ENCODE results near the gene RBBP5.

RBBP5 gene

DNA sequence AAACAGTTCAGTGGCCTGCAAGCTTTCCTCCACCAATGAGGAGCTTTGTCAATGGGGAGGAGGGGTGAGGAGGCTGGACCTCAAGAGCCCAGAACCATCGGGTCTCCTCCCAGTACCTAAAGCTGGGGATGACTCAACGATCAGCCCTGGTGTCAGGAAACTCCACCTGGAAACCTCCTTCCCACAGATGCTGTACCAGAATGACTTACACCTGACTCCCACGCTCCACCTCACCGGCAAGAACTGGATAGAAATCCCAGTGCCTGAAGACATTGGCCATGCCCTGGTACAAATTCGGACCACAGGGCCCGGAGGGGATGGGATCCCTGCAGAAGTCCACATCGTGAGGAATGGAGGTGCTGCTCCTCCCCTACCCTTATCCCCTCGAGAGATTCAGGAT lies 48.9 kb downstream of the RBBP5 start:
- DNase-seq, result no peak

GRCh38 chr1:205072286-205072685 lies 49.5 kb downstream of the RBBP5 start:
- no peak for DNase-seq

GRCh38 chr1:205071801-205072200 lies 50.0 kb downstream of the RBBP5 start:
- DNase-seq, result no peak

DNA sequence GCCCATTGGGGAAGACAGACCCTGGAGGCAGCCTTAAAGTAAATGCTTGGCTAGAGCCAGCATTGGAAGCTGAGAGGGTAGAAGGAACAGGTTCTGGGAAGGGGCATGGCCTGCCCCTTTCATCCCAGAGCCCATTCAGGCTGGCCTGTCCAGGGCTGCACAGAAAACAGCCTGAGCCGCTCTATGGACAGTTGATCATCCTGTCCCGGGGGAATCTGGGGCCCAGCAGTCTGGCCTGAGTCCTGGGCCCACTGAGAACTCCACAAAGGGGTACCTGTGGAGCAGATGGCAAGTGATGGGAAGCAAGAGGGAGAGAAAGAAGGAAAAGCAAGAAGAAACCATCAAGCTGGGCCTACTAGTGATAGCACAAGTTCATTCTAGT lies 50.8 kb downstream of the RBBP5 start:
- DNase-seq, result no peak

- DNase-seq, result no peak
Measured at GRCh38 chr1:205069371-205070125, 52.2 kb downstream of the RBBP5 start.

DNA sequence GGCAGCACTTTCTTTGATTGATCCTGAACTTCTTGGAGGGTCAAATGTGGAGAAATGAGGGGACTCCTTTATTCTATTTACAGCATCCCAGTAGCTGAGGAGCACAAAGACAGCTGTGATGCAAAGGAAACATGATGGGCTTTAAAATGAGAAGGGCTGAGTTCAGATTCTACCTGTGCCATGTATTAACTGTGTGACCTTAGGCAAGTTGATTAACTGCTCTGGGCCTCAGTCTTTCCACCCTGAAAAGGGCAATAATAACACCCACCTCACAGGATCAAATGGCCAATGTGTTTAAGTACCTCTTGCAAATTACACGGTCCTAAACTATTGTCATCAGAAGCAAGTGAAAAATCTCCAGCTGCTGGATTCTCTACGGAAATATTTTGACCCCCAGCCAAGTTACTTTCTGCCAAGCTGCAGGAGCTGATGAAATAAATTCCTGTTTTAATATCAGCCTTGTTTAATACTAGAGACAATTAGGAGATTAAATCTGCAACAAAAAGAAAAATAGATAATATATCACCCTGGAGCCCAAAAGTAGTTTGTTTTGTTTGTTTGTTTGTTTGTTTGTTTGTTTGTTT lies 53.2 kb downstream of the RBBP5 start:
- no peak for DNase-seq

GRCh38 chr1:205068001-205068400 lies 53.8 kb downstream of the RBBP5 start:
- DNase-seq, result no peak

- no peak for DNase-seq
Measured at GRCh38 chr1:205067031-205067430, 54.7 kb downstream of the RBBP5 start.

GRCh38 chr1:205066141-205066818 lies 55.5 kb downstream of the RBBP5 start:
- DNase-seq, result no peak

DNA sequence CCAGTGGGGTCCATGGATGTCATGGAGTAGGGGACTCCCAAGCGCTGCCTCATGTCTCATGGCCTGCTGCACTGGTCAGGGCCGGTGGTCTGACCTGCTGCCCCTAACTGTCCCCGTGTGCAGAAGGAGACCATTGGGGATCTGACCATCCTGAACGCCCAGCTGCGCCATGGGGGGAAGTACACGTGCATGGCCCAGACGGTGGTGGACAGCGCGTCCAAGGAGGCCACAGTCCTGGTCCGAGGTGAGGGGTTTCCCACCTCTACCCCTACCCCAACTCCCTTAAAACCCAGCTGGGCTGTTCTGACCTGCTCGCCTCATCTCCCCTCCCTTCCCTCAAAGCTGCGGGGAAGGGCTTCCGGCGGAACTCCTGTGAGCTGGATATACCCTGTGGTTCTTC lies 56.1 kb downstream of the RBBP5 start:
- DNase-seq, result no peak

- no peak for DNase-seq
Measured at GRCh38 chr1:205064741-205065316, 56.9 kb downstream of the RBBP5 start.

GRCh38 chr1:205064301-205064700 lies 57.5 kb downstream of the RBBP5 start:
- DNase-seq, result no peak

DNA sequence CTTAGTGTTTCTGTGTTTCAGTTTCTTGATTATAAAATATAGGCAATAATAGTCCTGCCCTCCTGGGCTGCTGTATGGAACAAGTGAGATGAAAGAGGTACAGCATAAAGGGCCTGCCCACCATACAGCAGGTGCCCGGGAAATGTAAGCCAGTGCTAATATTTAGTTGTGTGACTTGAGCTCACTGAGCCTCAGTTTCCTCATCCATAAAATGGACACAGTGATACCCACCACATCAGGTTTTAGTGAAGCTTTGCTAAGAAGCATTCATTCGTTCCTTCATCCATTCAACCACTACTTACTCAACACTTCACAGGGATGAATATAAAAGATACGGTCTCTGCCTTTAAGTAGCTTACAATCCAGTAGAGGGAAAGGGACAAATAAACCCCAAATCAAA lies 58.9 kb downstream of the RBBP5 start:
- DNase-seq, result no peak

- DNase-seq, result no peak
Measured at GRCh38 chr1:205062319-205062718, 59.5 kb downstream of the RBBP5 start.

DNA sequence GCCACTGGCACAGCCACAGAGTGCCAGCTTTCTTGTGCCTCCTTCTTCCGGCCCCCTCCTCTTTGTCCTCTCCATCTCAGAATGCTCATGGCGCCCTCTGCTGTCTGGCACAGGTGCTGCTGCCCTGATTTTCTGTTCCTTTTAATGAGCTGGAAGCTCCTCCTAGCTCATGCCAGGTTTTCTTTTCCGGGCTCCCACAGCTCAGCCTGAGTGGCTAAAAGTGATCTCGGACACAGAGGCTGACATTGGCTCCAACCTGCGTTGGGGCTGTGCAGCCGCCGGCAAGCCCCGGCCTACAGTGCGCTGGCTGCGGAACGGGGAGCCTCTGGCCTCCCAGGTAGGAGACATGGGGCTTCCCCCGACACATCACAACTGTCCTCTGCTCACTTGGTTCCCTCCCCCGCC lies 60.1 kb downstream of the RBBP5 start:
- no peak for DNase-seq

DNA sequence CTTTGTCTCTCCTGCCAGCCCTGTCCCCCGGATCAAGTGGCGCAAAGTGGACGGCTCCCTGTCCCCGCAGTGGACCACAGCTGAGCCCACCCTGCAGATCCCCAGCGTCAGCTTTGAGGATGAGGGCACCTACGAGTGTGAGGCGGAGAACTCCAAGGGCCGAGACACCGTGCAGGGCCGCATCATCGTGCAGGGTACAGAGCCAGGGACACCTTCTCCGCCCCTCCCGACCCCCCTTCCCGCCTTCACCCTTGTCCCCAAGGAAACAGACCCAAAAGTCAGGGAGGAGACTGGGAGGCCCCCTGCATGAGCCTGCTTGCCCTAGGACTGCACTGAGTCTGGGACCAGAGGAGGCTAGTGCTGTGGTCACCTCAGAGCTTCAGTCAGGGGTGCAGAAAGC lies 60.6 kb downstream of the RBBP5 start:
- no peak for DNase-seq

DNA sequence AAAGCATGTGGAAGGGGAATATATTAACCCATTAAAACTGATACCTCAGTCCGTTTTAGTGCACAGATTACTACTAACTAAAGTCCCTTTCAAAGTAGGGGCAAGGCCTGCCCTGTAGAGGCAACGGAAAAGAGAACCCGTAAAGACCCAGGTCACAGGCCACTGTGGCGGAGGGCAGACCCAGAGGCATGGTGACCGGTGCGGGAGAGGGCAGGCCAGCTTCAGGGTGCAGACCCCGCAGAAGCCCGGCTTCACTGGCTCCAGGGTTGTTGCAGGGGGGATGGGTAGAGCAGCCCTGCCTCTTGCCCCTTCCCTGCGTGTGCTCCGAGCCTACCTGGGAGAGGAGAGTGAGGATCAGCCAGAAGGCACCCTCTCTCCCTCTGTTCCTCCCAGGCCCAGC lies 61.0 kb downstream of the RBBP5 start:
- DNase-seq, result no peak

GRCh38 chr1:205059660-205060059 lies 62.1 kb downstream of the RBBP5 start:
- DNase-seq, result no peak

DNA sequence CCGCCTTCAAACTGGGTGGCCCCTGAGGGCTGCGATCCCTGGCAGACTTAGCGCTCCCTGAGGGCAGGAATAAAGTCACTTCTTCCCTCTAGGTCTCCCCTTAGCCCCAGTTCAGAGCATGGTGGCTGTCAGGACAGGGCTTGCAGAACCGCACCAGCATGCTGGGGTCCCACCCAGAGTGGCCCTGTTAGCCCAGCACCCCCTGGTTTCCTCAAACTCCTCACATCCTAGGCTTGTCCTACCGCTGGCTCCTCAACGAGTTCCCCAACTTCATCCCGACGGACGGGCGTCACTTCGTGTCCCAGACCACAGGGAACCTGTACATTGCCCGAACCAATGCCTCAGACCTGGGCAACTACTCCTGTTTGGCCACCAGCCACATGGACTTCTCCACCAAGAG lies 62.9 kb downstream of the RBBP5 start:
- DNase-seq, result no peak

DNA sequence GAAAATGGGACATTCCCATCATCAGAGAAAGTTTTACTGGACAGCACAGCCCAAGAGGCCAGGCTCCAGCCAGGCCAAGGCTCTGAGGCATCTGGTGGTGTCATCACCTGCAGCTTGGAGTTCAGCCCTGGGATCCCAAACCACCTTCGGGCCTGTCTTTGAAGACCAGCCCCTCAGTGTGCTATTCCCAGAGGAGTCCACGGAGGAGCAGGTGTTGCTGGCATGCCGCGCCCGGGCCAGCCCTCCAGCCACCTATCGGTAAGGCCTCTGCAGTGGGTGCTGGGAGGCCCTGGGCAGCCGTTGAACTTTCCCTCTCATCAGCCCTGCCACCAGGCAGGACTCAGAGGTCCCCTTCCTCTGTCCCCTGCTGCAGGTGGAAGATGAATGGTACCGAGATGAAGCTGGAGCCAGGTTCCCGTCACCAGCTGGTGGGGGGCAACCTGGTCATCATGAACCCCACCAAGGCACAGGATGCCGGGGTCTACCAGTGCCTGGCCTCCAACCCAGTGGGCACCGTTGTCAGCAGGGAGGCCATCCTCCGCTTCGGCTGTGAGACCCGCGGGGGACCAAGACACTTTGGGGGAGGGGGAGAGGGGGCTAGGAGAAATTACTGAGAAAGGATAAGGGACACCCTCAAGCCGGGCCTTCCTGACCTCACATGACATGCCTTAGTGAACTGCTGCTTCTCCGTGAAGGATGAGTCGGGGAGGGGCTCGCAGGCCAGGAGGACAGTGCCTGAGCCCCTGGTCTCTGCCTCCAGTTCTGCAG lies 63.8 kb downstream of the RBBP5 start:
- no peak for DNase-seq

DNA sequence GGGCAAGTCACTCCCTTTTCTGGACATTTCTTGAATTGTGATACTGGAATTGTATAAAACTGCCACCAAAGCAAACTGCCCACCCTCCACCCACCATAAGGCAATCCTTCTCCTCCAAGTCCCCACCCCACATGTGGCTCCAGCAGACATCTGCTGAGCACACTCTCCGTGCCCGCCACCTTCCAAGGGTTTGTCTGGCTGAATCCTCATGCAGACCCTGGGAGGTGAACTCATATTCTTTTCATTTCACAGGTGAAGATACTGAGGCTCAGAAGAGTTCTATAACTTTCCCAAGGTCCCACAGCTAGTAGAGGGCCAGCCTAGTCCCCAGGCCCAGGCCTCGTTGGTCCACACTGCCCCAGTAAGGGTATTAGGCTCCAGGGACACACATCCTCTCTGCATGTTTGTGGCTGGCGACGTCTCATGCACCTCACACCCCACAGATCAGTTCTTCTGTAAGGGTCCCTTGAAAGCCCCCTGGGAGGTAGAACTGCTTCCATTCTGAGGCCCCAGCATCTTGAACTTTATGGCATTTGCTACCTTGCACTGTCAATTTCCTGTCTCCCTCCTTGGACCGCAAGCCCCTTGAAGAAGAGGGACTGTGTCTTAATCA lies 64.7 kb downstream of the RBBP5 start:
- no peak for DNase-seq

DNA sequence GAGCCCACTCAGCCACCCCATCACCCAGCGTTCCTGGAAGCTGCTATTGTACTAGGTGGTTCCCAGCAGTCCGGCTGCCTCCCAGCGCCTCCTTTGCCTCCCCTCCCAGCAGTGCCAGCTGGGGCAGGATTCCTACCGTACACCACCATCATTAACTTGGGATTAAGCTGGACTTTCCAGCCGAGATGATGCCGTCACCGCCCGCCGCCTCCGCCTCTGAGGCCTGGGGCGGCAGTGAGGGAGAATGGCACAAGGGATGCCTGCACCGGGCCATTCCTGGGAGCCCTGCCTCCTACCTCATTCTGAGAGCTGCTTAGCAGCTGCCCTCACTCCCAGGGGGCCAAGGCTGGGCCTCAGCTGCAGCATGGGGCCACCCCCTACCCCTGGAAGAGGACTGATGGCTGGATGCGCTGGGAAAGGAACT lies 65.6 kb downstream of the RBBP5 start:
- DNase-seq, result no peak

DNA sequence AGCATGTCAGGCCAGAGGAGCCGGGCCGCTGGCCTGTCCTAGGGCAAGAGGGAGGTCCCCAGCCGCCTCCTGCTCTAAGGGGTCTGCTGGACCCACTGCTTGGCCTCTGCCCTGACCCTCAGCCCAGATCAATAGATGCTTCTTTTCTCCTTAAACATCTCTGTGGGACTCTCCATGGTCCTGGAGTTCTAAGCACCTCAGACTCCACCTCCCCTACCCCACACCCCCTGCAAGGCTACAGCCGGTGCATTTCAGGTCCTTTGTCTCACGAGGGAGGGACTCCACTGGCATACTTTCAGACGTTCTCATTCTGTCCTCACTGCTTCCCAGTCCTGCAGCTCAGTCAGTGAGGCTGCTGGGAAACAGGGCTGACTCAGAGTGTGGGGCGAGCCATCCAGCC lies 67.8 kb downstream of the RBBP5 start:
- no peak for DNase-seq
